Keratinocyte (primary cell): Measurements from ENCODE around the gene HBD. TPM values are rescaled to one million over a fixed set of nuclear protein-coding genes. Genes with fewer than 3 reads are reported as not detected.

Experiments
- DNase-seq: peaks from one replicate; pipeline ENCODE4 v3.0.0-alpha.2; 2011; ENCODE audit warnings: low read depth, missing footprints, low spot score
- FAIRE-seq: peaks from 2 replicates; lab custom pipeline; 2011; peaks lifted over from hg19 to GRCh38; lab: Jason Lieb, UNC
- H2AFZ ChIP-seq: 2 replicates; pipeline ENCODE4 v1.6.0; 2012; ENCODE audit warnings: low read length, control low read depth, inconsistent platforms; ENCODE audit not compliant: control insufficient read depth
- H3K27ac ChIP-seq: 2 replicates; pipeline ENCODE4 v1.5.1; 2011; ENCODE audit warnings: low read length; ENCODE audit not compliant: control insufficient read depth, insufficient read depth
- H3K27me3 ChIP-seq: 3 replicates; pipeline ENCODE4 v1.6.0; 2011; ENCODE audit warnings: low read length; ENCODE audit not compliant: control insufficient read depth, insufficient read depth; ENCODE audit errors: extremely low read depth
- H3K36me3 ChIP-seq, 2 experiments: 2 replicates in 1 of 2; 3 replicates in 1 of 2; pipeline ENCODE4 v1.5.1; 2011; ENCODE audit warnings: low read length in 2 of 2, mild to moderate bottlenecking in 1 of 2; ENCODE audit not compliant: control insufficient read depth in 2 of 2, insufficient read depth in 2 of 2; ENCODE audit errors: extremely low read depth in 1 of 2
- H3K4me1 ChIP-seq: 3 replicates; pipeline ENCODE4 v1.5.1; 2011; ENCODE audit warnings: low read length; ENCODE audit not compliant: control insufficient read depth, insufficient read depth; ENCODE audit errors: extremely low read depth
- H3K4me2 ChIP-seq: 3 replicates; pipeline ENCODE4 v1.6.0; 2011; ENCODE audit warnings: low read depth, low read length; ENCODE audit not compliant: control insufficient read depth, insufficient read depth; ENCODE audit errors: extremely low read depth
- H3K4me3 ChIP-seq, 3 experiments: fragments of 200-600 bp in 1 of 3; sonication (generic) in 1 of 3; 2 replicates in 2 of 3; 3 replicates in 1 of 3; pipeline ENCODE4 v1.5.1; 2011 to 2016; ENCODE audit warnings: low read length in 3 of 3, mild to moderate bottlenecking in 3 of 3, control low read depth in 2 of 3, inconsistent platforms in 1 of 3, low read depth in 1 of 3, mixed read lengths in 1 of 3, mixed run types in 1 of 3, moderate library complexity in 1 of 3; ENCODE audit not compliant: control insufficient read depth in 2 of 3, insufficient read depth in 2 of 3; ENCODE audit errors: extremely low read depth in 1 of 3
- H3K79me2 ChIP-seq: 2 replicates; pipeline ENCODE4 v1.6.0; 2012; ENCODE audit warnings: low read length; ENCODE audit not compliant: control insufficient read depth, insufficient read depth
- H3K9ac ChIP-seq: 3 replicates; pipeline ENCODE4 v1.6.0; 2011; ENCODE audit warnings: low read length; ENCODE audit not compliant: control insufficient read depth, insufficient read depth; ENCODE audit errors: extremely low read depth
- H3K9me1 ChIP-seq: 3 replicates; pipeline ENCODE4 v1.6.0; 2011; ENCODE audit warnings: low read length; ENCODE audit not compliant: control insufficient read depth, insufficient read depth; ENCODE audit errors: extremely low read depth
- H3K9me3 ChIP-seq: 2 replicates; pipeline ENCODE4 v1.5.1; 2012; ENCODE audit warnings: low read depth, low read length; ENCODE audit not compliant: control insufficient read depth
- H4K20me1 ChIP-seq: 3 replicates; pipeline ENCODE4 v1.6.0; 2011; ENCODE audit warnings: low read length; ENCODE audit not compliant: control insufficient read depth, insufficient read depth; ENCODE audit errors: extremely low read depth
- EZH2 ChIP-seq: IDR thresholded peaks from one replicate; pipeline ENCODE4 v1.6.1; 2012; ENCODE audit warnings: inconsistent platforms, mild to moderate bottlenecking, low read length, moderate library complexity
- dilution Hi-C: fragments of 300-500 bp; cut with MboI; formaldehyde crosslinking; loops from one replicate; pipeline ENCODE4 v1.7.0; 2020; ENCODE audit warnings: low sequenced_read_pairs; ENCODE audit not compliant: extremely low pct_ligation_motif_present
- polyA plus RNA-seq, 5 experiments: library from polyadenylated mRNA; depleted of rRNA in 3 of 5; stranded (reverse) in 3 of 5; stranded (forward) in 1 of 5; unstranded in 1 of 5; fragments of >200 nt; gene quantifications; 1 replicate in 1 of 5; 2 replicates in 3 of 5; 3 replicates in 1 of 5; pipeline versions ENCODE4 v1.2.1 to v1.2.3, GENCODE V29; 2011 to 2012; ENCODE audit warnings: missing spikeins in 2 of 5, low read depth in 1 of 5, low replicate concordance in 1 of 5
- TF ChIP-seq, protein P1 (sequence below), 3 experiments: IDR thresholded peaks in 1 of 3; conservative IDR thresholded peaks in 1 of 3; optimal IDR thresholded peaks in 1 of 3; 2 replicates in 2 of 3; 3 replicates in 1 of 3; pipeline versions ENCODE3 to v1.5.1; 2011; ENCODE audit warnings: low read length in 3 of 3, mild to moderate bottlenecking in 3 of 3, moderate library complexity in 2 of 3, control low read depth in 1 of 3, inconsistent platforms in 1 of 3; ENCODE audit not compliant: insufficient read depth in 2 of 3; ENCODE audit errors: extremely low read depth in 1 of 3

HBD gene
- polyA plus RNA-seq, 1 donor (not counting 4 experiments of a cell fraction or from before 2014, with no cell fraction given), result not detected

DNA sequence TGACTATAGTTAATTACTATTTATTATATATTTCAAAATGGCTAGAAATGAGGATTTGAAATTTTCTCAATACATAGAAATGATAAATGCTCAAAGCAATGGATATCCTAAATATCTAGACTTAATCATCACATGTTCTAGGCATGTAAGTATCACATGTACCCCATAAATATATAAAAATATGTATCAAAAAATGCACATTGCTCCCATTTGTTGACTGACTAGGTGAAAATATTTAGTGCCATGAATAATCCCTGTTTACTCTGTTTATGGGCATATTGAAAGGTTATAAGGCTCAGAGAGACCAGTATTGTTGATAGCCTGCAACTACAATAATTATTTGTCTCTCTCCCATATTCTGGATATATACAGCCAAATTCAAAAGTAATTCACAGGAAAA is 32.3 kb upstream of the HBD start:
- FAIRE-seq (no peak), DNase-seq (no peak)
- TF ChIP-seq, protein P1, sequence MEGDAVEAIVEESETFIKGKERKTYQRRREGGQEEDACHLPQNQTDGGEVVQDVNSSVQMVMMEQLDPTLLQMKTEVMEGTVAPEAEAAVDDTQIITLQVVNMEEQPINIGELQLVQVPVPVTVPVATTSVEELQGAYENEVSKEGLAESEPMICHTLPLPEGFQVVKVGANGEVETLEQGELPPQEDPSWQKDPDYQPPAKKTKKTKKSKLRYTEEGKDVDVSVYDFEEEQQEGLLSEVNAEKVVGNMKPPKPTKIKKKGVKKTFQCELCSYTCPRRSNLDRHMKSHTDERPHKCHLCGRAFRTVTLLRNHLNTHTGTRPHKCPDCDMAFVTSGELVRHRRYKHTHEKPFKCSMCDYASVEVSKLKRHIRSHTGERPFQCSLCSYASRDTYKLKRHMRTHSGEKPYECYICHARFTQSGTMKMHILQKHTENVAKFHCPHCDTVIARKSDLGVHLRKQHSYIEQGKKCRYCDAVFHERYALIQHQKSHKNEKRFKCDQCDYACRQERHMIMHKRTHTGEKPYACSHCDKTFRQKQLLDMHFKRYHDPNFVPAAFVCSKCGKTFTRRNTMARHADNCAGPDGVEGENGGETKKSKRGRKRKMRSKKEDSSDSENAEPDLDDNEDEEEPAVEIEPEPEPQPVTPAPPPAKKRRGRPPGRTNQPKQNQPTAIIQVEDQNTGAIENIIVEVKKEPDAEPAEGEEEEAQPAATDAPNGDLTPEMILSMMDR (optimal IDR thresholded peaks at IDR 0.05 in 1 of 3, IDR thresholded peaks at IDR 0.05 in 1 of 3, conservative IDR thresholded peaks at IDR 0.05 in 1 of 3; ENCODE audit: extremely low read depth in 1 of 3, insufficient read depth in 2 of 3, low read length in 3 of 3), result no peak
- TF ChIP-seq EZH2, result no peak
- dilution Hi-C loops, result no loop called here
- no peaks in the 10 kb centered on the region for H3K9me3 ChIP-seq
- no peaks in the 10 kb centered on the region for H3K36me3 ChIP-seq
- H3K4me1 ChIP-seq, result no peaks in the 10 kb centered on the region
- no peak overlapping the region for H3K4me3 ChIP-seq
- H3K9me1 ChIP-seq, result no peaks in the 10 kb centered on the region
- no peak overlapping the region for H3K9ac ChIP-seq
- H3K27ac ChIP-seq, result no peak overlapping the region
- H4K20me1 ChIP-seq, result no peaks in the 10 kb centered on the region
- H3K27me3 ChIP-seq, result no peaks in the 10 kb centered on the region
- no peak overlapping the region for H2AFZ ChIP-seq
- H3K79me2 ChIP-seq, result no peaks in the 10 kb centered on the region
- no peak overlapping the region for H3K4me2 ChIP-seq

DNA sequence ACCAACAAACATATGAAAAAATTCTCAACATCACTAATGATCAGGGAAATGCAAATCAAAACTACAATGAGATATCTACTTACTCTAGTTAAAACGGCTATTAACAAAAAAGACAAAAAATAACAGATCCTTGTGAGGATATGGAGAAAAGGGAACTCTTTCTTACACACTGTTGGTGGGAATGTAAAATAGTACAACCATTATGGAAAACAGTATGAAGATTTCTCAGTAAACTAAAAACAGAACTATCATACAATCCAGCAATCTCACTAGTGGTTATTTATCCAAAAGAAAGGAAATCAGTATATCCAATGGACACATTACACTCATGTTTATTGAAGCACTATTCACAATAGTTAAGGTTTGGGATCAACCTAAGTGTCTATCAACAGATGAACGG is 31.5 kb upstream of the HBD start:
- Histone ChIP-seq H3K36me3 (no peaks in the 10 kb centered on the region), H3K9me1 (no peaks in the 10 kb centered on the region), H3K9ac (no peak overlapping the region), H3K27ac (no peak overlapping the region), H3K4me2 (no peak overlapping the region), H4K20me1 (no peaks in the 10 kb centered on the region), H3K4me3 (no peak overlapping the region), H3K79me2 (no peaks in the 10 kb centered on the region), H3K9me3 (no peaks in the 10 kb centered on the region), H2AFZ (no peak overlapping the region), H3K4me1 (no peaks in the 10 kb centered on the region), H3K27me3 (no peaks in the 10 kb centered on the region)
- FAIRE-seq (no peak), DNase-seq (no peak)
- TF ChIP-seq, protein P1 (optimal IDR thresholded peaks at IDR 0.05 in 1 of 3, IDR thresholded peaks at IDR 0.05 in 1 of 3, conservative IDR thresholded peaks at IDR 0.05 in 1 of 3; ENCODE audit: extremely low read depth in 1 of 3, insufficient read depth in 2 of 3, low read length in 3 of 3), result no peak
- TF ChIP-seq EZH2, result no peak
- dilution Hi-C loops, result no loop called here
